ENCODE results near the gene CA11. TPM values are rescaled to one million over a fixed set of nuclear protein-coding genes. Genes with fewer than 3 reads are reported as not detected.

CA11 gene
- total and polyA plus RNA-seq, 8 donors: 2.6 to 15.2 (median 5.6) TPM

DNA sequence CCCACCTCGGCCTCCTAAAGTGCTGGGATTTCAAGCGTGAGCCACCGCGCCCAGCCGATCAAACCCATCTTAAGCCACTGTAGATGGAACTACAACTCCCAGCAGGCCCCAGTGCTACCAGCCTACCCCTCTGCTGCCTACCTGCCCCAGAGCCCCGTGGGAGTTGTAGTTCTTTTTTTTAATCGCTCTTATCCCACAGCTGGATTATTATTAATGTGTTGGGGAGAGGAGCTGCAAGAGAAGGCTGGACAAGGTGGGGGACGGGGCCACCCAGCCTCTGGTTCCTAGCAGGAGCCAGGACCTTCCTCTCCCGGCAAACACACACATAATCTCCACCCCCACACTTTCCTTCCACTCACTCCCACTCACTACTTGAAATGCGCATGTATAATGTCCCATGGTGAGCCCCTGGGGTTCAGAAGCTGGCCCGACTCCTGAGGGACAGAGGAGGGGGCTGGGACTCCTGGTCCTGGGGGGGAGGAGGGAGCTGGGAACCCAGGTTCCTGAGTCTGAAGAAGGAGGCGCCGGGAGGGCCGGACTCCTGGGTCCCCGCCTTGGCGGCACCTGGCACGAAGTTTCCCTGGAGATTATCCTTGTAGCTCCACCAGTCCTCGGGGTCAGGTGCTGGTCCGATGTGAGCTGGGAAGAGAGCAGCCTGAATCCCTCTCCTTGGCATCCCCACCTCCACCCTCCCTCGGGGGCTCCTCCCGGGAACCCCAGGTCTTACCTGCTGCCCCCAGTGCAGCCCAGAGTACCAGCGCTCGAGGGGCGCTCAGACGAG lies 958 bp downstream of the CA11 start:
- Histone ChIP-seq H3K4me3 (peak overlapping the region; percentile 3 to 52 (median 33)), H3K4me1 (peaks cover 0 to 3% (median 0%) of the 10 kb centered on the region in 3 donors), H3K9me3 (no peaks in the 10 kb centered on the region), H3K27ac (peak overlapping the region; percentile 30 to 86 (median 79)), H3K27me3 (no peaks in the 10 kb centered on the region), H3K36me3 (no peaks in the 10 kb centered on the region)
- DNase-seq (peak in 5 of 6 donors; percentile 68 to 85 (median 75)), ATAC-seq (peak; percentile 68 to 84 (median 78)), FAIRE-seq (no peak)
- WGBS, 2 donors: 2 to 3% methylated on average over 19 to 25 of the region's 25 CpGs
- TF ChIP-seq, protein P1, sequence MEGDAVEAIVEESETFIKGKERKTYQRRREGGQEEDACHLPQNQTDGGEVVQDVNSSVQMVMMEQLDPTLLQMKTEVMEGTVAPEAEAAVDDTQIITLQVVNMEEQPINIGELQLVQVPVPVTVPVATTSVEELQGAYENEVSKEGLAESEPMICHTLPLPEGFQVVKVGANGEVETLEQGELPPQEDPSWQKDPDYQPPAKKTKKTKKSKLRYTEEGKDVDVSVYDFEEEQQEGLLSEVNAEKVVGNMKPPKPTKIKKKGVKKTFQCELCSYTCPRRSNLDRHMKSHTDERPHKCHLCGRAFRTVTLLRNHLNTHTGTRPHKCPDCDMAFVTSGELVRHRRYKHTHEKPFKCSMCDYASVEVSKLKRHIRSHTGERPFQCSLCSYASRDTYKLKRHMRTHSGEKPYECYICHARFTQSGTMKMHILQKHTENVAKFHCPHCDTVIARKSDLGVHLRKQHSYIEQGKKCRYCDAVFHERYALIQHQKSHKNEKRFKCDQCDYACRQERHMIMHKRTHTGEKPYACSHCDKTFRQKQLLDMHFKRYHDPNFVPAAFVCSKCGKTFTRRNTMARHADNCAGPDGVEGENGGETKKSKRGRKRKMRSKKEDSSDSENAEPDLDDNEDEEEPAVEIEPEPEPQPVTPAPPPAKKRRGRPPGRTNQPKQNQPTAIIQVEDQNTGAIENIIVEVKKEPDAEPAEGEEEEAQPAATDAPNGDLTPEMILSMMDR (IDR thresholded peaks at IDR 0.05): no peak
- intact Hi-C loops (cut with DNase I): loop anchor here in 1 of 3 donors (10.0 kb wide), 1 partner anchor 200 kb away; no protein-coding TSS in a partner anchor

DNA sequence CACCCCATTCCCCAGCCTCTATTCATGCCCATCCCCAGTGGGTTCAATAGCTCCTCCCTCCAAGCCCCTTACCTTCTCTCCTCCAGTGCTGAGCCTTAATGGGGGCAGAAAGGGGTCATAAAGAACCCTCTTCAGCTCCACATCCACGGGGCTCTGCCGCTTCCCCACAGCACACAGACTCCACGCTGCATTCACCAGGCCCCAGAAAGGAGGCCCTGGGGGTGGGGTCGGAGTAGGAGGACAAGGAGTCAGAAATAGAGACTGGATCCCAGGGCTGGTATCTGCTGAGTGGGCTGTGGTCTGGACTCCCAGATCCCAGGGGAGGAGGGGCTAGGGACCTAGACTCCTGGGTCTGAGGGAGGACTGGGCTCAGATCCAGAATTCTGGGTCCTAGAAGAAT lies 1.6 kb downstream of the CA11 start:
- DNase-seq: no peak
- H3K4me1 ChIP-seq: peaks cover 0 to 3% (median 0%) of the 10 kb centered on the region in 3 donors
- intact Hi-C loops (cut with DNase I): loop anchor here in 1 of 3 donors (10.0 kb wide), 1 partner anchor 200 kb away; no protein-coding TSS in a partner anchor
- no peak overlapping the region for H3K4me3 ChIP-seq
- TF ChIP-seq, protein P1 (IDR thresholded peaks at IDR 0.05): no peak
- no peak overlapping the region for H3K27ac ChIP-seq
- H3K36me3 ChIP-seq: no peaks in the 10 kb centered on the region
- H3K27me3 ChIP-seq: no peaks in the 10 kb centered on the region
- H3K9me3 ChIP-seq: no peaks in the 10 kb centered on the region
- no peak for FAIRE-seq
- no peak for ATAC-seq
- WGBS, 2 donors: 64 to 65% methylated on average over 4 of the region's 4 CpGs

DNA sequence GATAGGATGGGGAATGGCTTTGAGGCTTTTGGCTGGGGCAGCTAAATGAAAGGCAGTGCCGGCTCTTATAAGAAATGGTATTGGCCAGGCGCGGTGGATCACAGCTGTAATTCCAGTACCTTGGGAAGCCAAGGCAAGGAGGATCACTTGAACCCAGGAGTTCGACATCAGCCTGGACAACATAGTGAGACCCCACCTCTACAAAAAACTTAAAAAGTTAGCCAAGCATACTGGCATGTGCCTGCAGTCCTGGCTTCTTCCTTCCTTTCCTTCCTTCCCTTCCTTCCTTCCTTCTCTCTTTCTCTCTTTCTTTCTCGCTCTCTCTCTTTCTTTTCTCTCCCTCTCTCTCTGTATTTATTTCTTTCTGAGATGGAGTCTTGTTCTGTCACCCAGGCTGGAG lies 3.1 kb downstream of the CA11 start:
- TF ChIP-seq, protein P1 (IDR thresholded peaks at IDR 0.05): no peak
- peaks cover 2 to 7% (median 5%) of the 10 kb centered on the region in 3 donors for H3K4me1 ChIP-seq
- 89 to 91% methylated on average over 5 of the region's 5 CpGs for WGBS, 2 donors
- ATAC-seq: no peak
- no peak overlapping the region for H3K27ac ChIP-seq
- no peak for DNase-seq
- no peaks in the 10 kb centered on the region for H3K27me3 ChIP-seq
- no peak overlapping the region for H3K4me3 ChIP-seq
- intact Hi-C loops (cut with DNase I): loop anchor here in 1 of 3 donors (10.0 kb wide), 1 partner anchor 202 kb away; no protein-coding TSS in a partner anchor
- no peak for FAIRE-seq
- H3K36me3 ChIP-seq: no peaks in the 10 kb centered on the region
- no peaks in the 10 kb centered on the region for H3K9me3 ChIP-seq

DNA sequence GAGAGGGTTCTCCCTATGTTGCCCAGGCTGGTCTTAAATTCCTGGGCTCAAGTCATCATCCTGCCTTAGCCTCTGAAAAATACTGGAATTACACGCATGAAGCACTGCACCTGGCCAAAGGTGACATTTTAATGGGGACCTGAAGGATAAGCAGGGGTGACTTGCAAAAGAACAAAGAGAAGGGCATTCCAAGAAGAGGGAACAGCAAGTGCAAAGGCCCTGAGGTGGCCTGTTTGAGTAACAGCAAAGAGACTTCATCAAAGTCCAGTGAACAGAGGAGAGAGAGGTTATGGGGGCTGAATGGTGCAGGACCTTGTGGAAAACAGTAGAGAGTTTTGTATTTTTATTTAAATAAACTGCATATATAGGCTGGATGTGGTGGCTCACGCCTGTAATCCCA lies 4.1 kb downstream of the CA11 start:
- intact Hi-C loops (cut with DNase I): loop anchor here in 1 of 3 donors (10.0 kb wide), 1 partner anchor 203 kb away; no protein-coding TSS in a partner anchor
- Histone ChIP-seq H3K4me3 (no peak overlapping the region), H3K36me3 (no peaks in the 10 kb centered on the region), H3K27me3 (no peaks in the 10 kb centered on the region), H3K4me1 (peaks cover 2 to 7% (median 5%) of the 10 kb centered on the region in 3 donors), H3K9me3 (no peaks in the 10 kb centered on the region), H3K27ac (no peak overlapping the region)
- TF ChIP-seq, protein P1 (IDR thresholded peaks at IDR 0.05): no peak
- ATAC-seq: no peak
- WGBS, 2 donors: 91 to 98% methylated on average over 2 of the region's 2 CpGs
- FAIRE-seq: no peak
- no peak for DNase-seq

Measured in pancreas (tissue), 10 donors.